A549 treated with DMSO at 1 μM for 4 hours (cell line): ENCODE results near the gene IGFBP4. TPM values are rescaled to one million over a fixed set of nuclear protein-coding genes. Genes with fewer than 3 reads are reported as not detected.

Experiments used
- total RNA-seq: library from RNA; stranded (reverse); fragments of 200-300 nt; extraction: Qiagen RNA extraction; gene quantifications from 5 replicates; pipeline ENCODE4 v1.2.3, GENCODE V29; 2022; ENCODE audit warnings: low read depth

IGFBP4 gene
- 2,033 to 2,650 TPM (median 2,317 TPM) in 5 replicates for total RNA-seq

GRCh38 chr17:40443196-40443987, at the start of gene IGFBP4:
IGFBP4 (plus strand) TSS chr17:40443450; CDS start chr17:40443736, 286 bp downstream.

GRCh38 chr17:40417609-40418427, 25.4 kb upstream of the IGFBP4 start, which contains the start of gene TOP2A:
TOP2A (minus strand) TSS chr17:40417896; CDS start chr17:40417791, 105 bp downstream.

GRCh38 chr17:40501499-40501911, 58.3 kb downstream of the IGFBP4 start, which contains the start of gene TNS4:
TNS4 (minus strand) TSS chr17:40501623; CDS start chr17:40496425, 5,198 bp downstream.

Other genes starting within 250 kb of the IGFBP4 start
- gene WIPF2, start 224.1 kb upstream of the IGFBP4 start, total RNA-seq, result 17.4 to 24.2 TPM (median 21.6 TPM) in 5 replicates
- 60.1 to 64.9 TPM (median 63.2 TPM) in 5 replicates for gene CDC6, start 155.6 kb upstream of the IGFBP4 start, total RNA-seq
- gene RARA, start 134.3 kb upstream of the IGFBP4 start, total RNA-seq, result 30.6 to 44.7 TPM (median 36.2 TPM) in 5 replicates
- 0.47 to 1.3 TPM (median 0.86 TPM) in 5 replicates for gene GJD3, start 78.7 kb upstream of the IGFBP4 start, total RNA-seq
- gene TOP2A, start 25.6 kb upstream of the IGFBP4 start, total RNA-seq, result 197 to 286 TPM (median 260 TPM) in 5 replicates
- 79.8 to 97.2 TPM (median 92.1 TPM) in 5 replicates for gene TNS4, start 58.2 kb downstream of the IGFBP4 start, total RNA-seq
- gene CCR7, start 122.0 kb downstream of the IGFBP4 start, total RNA-seq, result 0.86 to 1.1 TPM (median 1.0 TPM) in 5 replicates
- gene SMARCE1, start 204.4 kb downstream of the IGFBP4 start, total RNA-seq, result 98.5 to 122 TPM (median 119 TPM) in 5 replicates
- 0.39 to 0.61 TPM (median 0.47 TPM) in 5 replicates for gene KRT222, start 221.7 kb downstream of the IGFBP4 start, total RNA-seq